ENCODE results near the gene TTC33. TPM values are rescaled to one million over a fixed set of nuclear protein-coding genes. Genes with fewer than 3 reads are reported as not detected.

The TTC33 gene
- total RNA-seq, 3 donors from 2014 or later (not counting 1 experiment from before 2014, with no cell fraction given) = 7.3 to 11.4 (median 10.0) TPM

- intact Hi-C loops (cut with micrococcal nuclease) = no loop called here
- ATAC-seq = no peak
These were observed 248.7 kb downstream of the TTC33 start for GRCh38 chr5:40507095-40507494.

DNA sequence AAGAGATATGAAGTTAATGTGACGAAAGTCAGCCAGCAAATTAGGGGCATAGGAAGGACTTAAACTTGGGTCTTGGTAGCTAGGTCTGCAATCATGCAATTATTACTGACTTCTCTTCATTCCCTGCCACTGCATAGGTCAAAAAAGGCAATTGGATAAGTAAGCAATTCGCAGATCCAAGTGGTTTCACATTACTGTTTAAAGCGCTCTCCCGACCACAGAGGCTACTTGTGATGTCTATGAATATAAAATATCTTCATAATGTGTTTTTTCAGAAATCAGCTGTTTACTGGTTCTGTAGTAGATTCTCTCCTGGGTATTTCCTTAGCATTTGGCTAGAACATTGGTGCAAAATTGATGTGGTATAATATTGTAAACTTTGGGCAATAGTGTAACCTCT is 250.7 kb downstream of the TTC33 start:
- no peak overlapping the region for H3K4me3 Mint-ChIP-seq
- no peak for DNase-seq
- no peaks in the 10 kb centered on the region for H3K9me3 Mint-ChIP-seq
- Histone ChIP-seq H3K27ac (ENCODE audit: low read length) (no peak overlapping the region), H3K4me1 (ENCODE audit: control insufficient read depth, insufficient read depth, low read length) (no peaks in the 10 kb centered on the region), H3K4me3 (ENCODE audit: low read length) (no peak overlapping the region), H3K9me3 (ENCODE audit: control insufficient read depth, insufficient read depth, low read length) (no peaks in the 10 kb centered on the region), H3K27me3 (ENCODE audit: control insufficient read depth, insufficient read depth, low read length) (no peaks in the 10 kb centered on the region), H3K36me3 (ENCODE audit: control insufficient read depth, insufficient read depth, low read length) (no peaks in the 10 kb centered on the region)
- no peaks in the 10 kb centered on the region for H3K4me1 Mint-ChIP-seq
- no peaks in the 10 kb centered on the region for H3K36me3 Mint-ChIP-seq
- 67% methylated on average over 4 of the region's 4 CpGs for WGBS (ENCODE audit: insufficient coverage)
- no peaks in the 10 kb centered on the region for H3K27me3 Mint-ChIP-seq (ENCODE audit: low read depth in 2 of 2)
- H3K27ac Mint-ChIP-seq = no peak overlapping the region
- TF ChIP-seq CTCF (IDR thresholded peaks at IDR 0.05) = no peak
- intact Hi-C loops (cut with micrococcal nuclease) = no loop called here
- ATAC-seq = no peak

More at GRCh38 chr5:40507095-40507494, 248.7 kb downstream of the TTC33 start:
- TF ChIP-seq CTCF (IDR thresholded peaks at IDR 0.05) = no peak
- Mint-ChIP-seq H3K27ac (no peak overlapping the region), H3K36me3 (no peaks in the 10 kb centered on the region), H3K9me3 (no peaks in the 10 kb centered on the region), H3K27me3 (ENCODE audit: low read depth in 2 of 2) (no peaks in the 10 kb centered on the region), H3K4me3 (no peak overlapping the region), H3K4me1 (no peaks in the 10 kb centered on the region)
- Histone ChIP-seq H3K9me3 (ENCODE audit: control insufficient read depth, insufficient read depth, low read length) (no peaks in the 10 kb centered on the region), H3K4me3 (ENCODE audit: low read length) (no peak overlapping the region), H3K36me3 (ENCODE audit: control insufficient read depth, insufficient read depth, low read length) (no peaks in the 10 kb centered on the region), H3K27ac (ENCODE audit: low read length) (no peak overlapping the region), H3K4me1 (ENCODE audit: control insufficient read depth, insufficient read depth, low read length) (no peaks in the 10 kb centered on the region), H3K27me3 (ENCODE audit: control insufficient read depth, insufficient read depth, low read length) (no peaks in the 10 kb centered on the region)
- 50% methylated on average over 1 of the region's 2 CpGs for WGBS (ENCODE audit: insufficient coverage)
- DNase-seq = peak in 1 of 2 donors; percentile 47

- WGBS (ENCODE audit: insufficient coverage) = 17% methylated on average over 1 of the region's 2 CpGs
- Mint-ChIP-seq H3K36me3 (no peaks in the 10 kb centered on the region), H3K9me3 (no peaks in the 10 kb centered on the region), H3K4me3 (no peak overlapping the region), H3K27ac (no peak overlapping the region), H3K27me3 (ENCODE audit: low read depth in 2 of 2) (no peaks in the 10 kb centered on the region), H3K4me1 (no peaks in the 10 kb centered on the region)
- Histone ChIP-seq H3K4me3 (ENCODE audit: low read length) (no peak overlapping the region), H3K36me3 (ENCODE audit: control insufficient read depth, insufficient read depth, low read length) (no peaks in the 10 kb centered on the region), H3K27me3 (ENCODE audit: control insufficient read depth, insufficient read depth, low read length) (no peaks in the 10 kb centered on the region), H3K27ac (ENCODE audit: low read length) (no peak overlapping the region), H3K4me1 (ENCODE audit: control insufficient read depth, insufficient read depth, low read length) (no peaks in the 10 kb centered on the region), H3K9me3 (ENCODE audit: control insufficient read depth, insufficient read depth, low read length) (no peaks in the 10 kb centered on the region)
- intact Hi-C loops (cut with micrococcal nuclease) = no loop called here
- DNase-seq (no peak), ATAC-seq (peak in 1 of 3 donors; percentile 45)
- TF ChIP-seq CTCF (IDR thresholded peaks at IDR 0.05) = no peak
These were observed 252.3 kb downstream of the TTC33 start for GRCh38 chr5:40503439-40503838.

DNA sequence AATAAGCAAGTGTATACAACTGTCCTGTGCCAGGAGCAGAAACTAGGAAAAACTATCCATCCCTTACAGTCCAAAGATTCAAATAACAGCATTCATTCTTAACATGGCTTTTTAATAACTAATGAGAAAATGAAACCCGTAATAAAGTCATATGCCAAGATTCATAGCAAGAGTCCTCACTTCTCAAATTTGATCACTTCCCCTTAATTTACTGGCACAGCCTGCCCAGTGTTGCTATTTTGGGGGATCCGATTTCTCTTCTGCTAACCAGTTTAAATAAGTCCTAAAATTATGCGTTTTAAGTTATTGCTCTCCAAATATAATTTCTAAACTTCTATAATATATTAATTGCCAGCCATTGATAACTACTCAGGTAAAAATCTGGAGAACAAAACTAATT is 253.0 kb downstream of the TTC33 start:
- TF ChIP-seq CTCF (IDR thresholded peaks at IDR 0.05) = no peak
- H3K9me3 ChIP-seq (ENCODE audit: control insufficient read depth, insufficient read depth, low read length) = no peaks in the 10 kb centered on the region
- intact Hi-C loops (cut with micrococcal nuclease) = no loop called here
- H3K4me1 ChIP-seq (ENCODE audit: control insufficient read depth, insufficient read depth, low read length) = no peaks in the 10 kb centered on the region
- ATAC-seq (no peak), DNase-seq (no peak)
- no peaks in the 10 kb centered on the region for H3K27me3 ChIP-seq (ENCODE audit: control insufficient read depth, insufficient read depth, low read length)
- H3K27me3 Mint-ChIP-seq (ENCODE audit: low read depth in 2 of 2) = no peaks in the 10 kb centered on the region
- no peaks in the 10 kb centered on the region for H3K36me3 ChIP-seq (ENCODE audit: control insufficient read depth, insufficient read depth, low read length)
- H3K27ac ChIP-seq (ENCODE audit: low read length) = no peak overlapping the region
- H3K4me3 ChIP-seq (ENCODE audit: low read length) = no peak overlapping the region
- H3K9me3 Mint-ChIP-seq = no peaks in the 10 kb centered on the region
- no peak overlapping the region for H3K4me3 Mint-ChIP-seq
- 20% methylated on average over 1 of the region's 3 CpGs for WGBS (ENCODE audit: insufficient coverage)
- H3K4me1 Mint-ChIP-seq = no peaks in the 10 kb centered on the region
- no peak overlapping the region for H3K27ac Mint-ChIP-seq
- no peaks in the 10 kb centered on the region for H3K36me3 Mint-ChIP-seq
